Measurements from ENCODE around the gene WDHD1.
"Not testable (repeated sequence)": the region's sequence is repeated elsewhere in the genome, so short reads cannot be mapped to it uniquely, and the experiment has no call there.

The WDHD1 gene

GRCh38 chr14:54979039-54979438 is 47.9 kb downstream of the WDHD1 start:
- intact Hi-C loops (cut with DNase I) = no loop called here
- no peak for DNase-seq

- intact Hi-C loops (cut with DNase I) = no loop called here
- DNase-seq = no peak
Measured at GRCh38 chr14:54976316-54976715, 50.6 kb downstream of the WDHD1 start.

GRCh38 chr14:54975856-54976255 is 51.0 kb downstream of the WDHD1 start:
- no peak for DNase-seq
- intact Hi-C loops (cut with DNase I) = no loop called here

GRCh38 chr14:54974788-54975414 is 52.0 kb downstream of the WDHD1 start:
- intact Hi-C loops (cut with DNase I) = no loop called here
- no peak for DNase-seq

- no peak for DNase-seq
- intact Hi-C loops (cut with DNase I) = no loop called here
Measured at GRCh38 chr14:54967496-54967895, 59.4 kb downstream of the WDHD1 start.

- DNase-seq = no peak
- intact Hi-C loops (cut with DNase I) = no loop called here
Measured at GRCh38 chr14:54955143-54955542, 71.8 kb downstream of the WDHD1 start.

GRCh38 chr14:54953609-54954008 is 73.3 kb downstream of the WDHD1 start:
- DNase-seq; intact Hi-C loops (cut with DNase I): not testable (repeated sequence)

- intact Hi-C loops (cut with DNase I); DNase-seq: not testable (repeated sequence)
Measured at GRCh38 chr14:54952803-54953202, 74.1 kb downstream of the WDHD1 start.

GRCh38 chr14:54947230-54947629 is 79.7 kb downstream of the WDHD1 start:
- DNase-seq = no peak
- intact Hi-C loops (cut with DNase I) = no loop called here

- DNase-seq = no peak
- intact Hi-C loops (cut with DNase I) = no loop called here
Measured at GRCh38 chr14:54946500-54946899, 80.4 kb downstream of the WDHD1 start.

- intact Hi-C loops (cut with DNase I) = no loop called here
- DNase-seq = no peak
Measured at GRCh38 chr14:54944737-54945391, 82.0 kb downstream of the WDHD1 start.

- DNase-seq = peak in 1 of 42 donors; percentile 3
- intact Hi-C loops (cut with DNase I) = no loop called here
Measured at GRCh38 chr14:54942913-54943312, 84.0 kb downstream of the WDHD1 start.

- intact Hi-C loops (cut with DNase I) = no loop called here
- no peak for DNase-seq
Measured at GRCh38 chr14:54936816-54937215, 90.1 kb downstream of the WDHD1 start.

GRCh38 chr14:54935958-54936357 is 90.9 kb downstream of the WDHD1 start:
- intact Hi-C loops (cut with DNase I) = no loop called here
- no peak for DNase-seq

GRCh38 chr14:54935100-54935499 is 91.8 kb downstream of the WDHD1 start:
- intact Hi-C loops (cut with DNase I) = no loop called here
- DNase-seq = no peak

- intact Hi-C loops (cut with DNase I) = no loop called here
- no peak for DNase-seq
Measured at GRCh38 chr14:54933006-54933405, 93.9 kb downstream of the WDHD1 start.

GRCh38 chr14:54931598-54932340 is 95.1 kb downstream of the WDHD1 start:
- DNase-seq = no peak
- intact Hi-C loops (cut with DNase I) = no loop called here

- intact Hi-C loops (cut with DNase I) = no loop called here
- no peak for DNase-seq
Measured at GRCh38 chr14:54931101-54931500, 95.8 kb downstream of the WDHD1 start.

- intact Hi-C loops (cut with DNase I) = no loop called here
- DNase-seq = no peak
Measured at GRCh38 chr14:54929556-54929955, 97.3 kb downstream of the WDHD1 start.

GRCh38 chr14:54928216-54928615 is 98.7 kb downstream of the WDHD1 start:
- intact Hi-C loops (cut with DNase I) = no loop called here
- DNase-seq = no peak

- no peak for DNase-seq
- intact Hi-C loops (cut with DNase I) = no loop called here
Measured at GRCh38 chr14:54927551-54927950, 99.3 kb downstream of the WDHD1 start.

Data from head of caudate nucleus (tissue), 42 donors.